Measurements from ENCODE around the gene DMRTC2. TPM values are rescaled to one million over a fixed set of nuclear protein-coding genes. Genes with fewer than 3 reads are reported as not detected.

The DMRTC2 gene
- not detected for total RNA-seq (ENCODE audit: unreplicated experiment)
- long read RNA-seq = 0 reads

- TF ChIP-seq, protein P1, sequence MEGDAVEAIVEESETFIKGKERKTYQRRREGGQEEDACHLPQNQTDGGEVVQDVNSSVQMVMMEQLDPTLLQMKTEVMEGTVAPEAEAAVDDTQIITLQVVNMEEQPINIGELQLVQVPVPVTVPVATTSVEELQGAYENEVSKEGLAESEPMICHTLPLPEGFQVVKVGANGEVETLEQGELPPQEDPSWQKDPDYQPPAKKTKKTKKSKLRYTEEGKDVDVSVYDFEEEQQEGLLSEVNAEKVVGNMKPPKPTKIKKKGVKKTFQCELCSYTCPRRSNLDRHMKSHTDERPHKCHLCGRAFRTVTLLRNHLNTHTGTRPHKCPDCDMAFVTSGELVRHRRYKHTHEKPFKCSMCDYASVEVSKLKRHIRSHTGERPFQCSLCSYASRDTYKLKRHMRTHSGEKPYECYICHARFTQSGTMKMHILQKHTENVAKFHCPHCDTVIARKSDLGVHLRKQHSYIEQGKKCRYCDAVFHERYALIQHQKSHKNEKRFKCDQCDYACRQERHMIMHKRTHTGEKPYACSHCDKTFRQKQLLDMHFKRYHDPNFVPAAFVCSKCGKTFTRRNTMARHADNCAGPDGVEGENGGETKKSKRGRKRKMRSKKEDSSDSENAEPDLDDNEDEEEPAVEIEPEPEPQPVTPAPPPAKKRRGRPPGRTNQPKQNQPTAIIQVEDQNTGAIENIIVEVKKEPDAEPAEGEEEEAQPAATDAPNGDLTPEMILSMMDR (IDR thresholded peaks at IDR 0.05; ENCODE audit: unreplicated experiment) = no peak
- H3K36me3 Mint-ChIP-seq (ENCODE audit: low read depth, unreplicated experiment) = no peaks in the 10 kb centered on the region
- no peaks in the 10 kb centered on the region for H3K4me1 Mint-ChIP-seq (ENCODE audit: unreplicated experiment)
- no peak within 1 kb of the TSS for H3K4me3 Mint-ChIP-seq (ENCODE audit: unreplicated experiment)
- no peak within 1 kb of the TSS for H3K27ac Mint-ChIP-seq (ENCODE audit: unreplicated experiment)
- peaks cover 8% of the 10 kb centered on the region for H3K27me3 Mint-ChIP-seq (ENCODE audit: unreplicated experiment)
- no peaks in the 10 kb centered on the region for H3K9me3 Mint-ChIP-seq (ENCODE audit: unreplicated experiment)
- no peak for DNase-seq (ENCODE audit: low spot score)
Observed at GRCh38 chr19:41845001-41845050, at the start of gene DMRTC2. TSS of gene DMRTC2 (plus strand) at chr19:41845042. CDS start at chr19:41847429, 2,387 bp downstream.

GRCh38 chr19:41796362-41796761 lies 48.5 kb upstream of the DMRTC2 start, which contains the start of gene CEACAM3:
TSS of gene CEACAM3 (plus strand) at chr19:41796587. CDS start at chr19:41796678, 91 bp downstream.
- Mint-ChIP-seq H3K27me3 (ENCODE audit: unreplicated experiment) (no peaks in the 10 kb centered on the region), H3K27ac (ENCODE audit: unreplicated experiment) (no peak within 1 kb of the TSS), H3K4me3 (ENCODE audit: unreplicated experiment) (no peak within 1 kb of the TSS), H3K4me1 (ENCODE audit: unreplicated experiment) (no peaks in the 10 kb centered on the region), H3K36me3 (ENCODE audit: low read depth, unreplicated experiment) (peaks cover 4% of the 10 kb centered on the region), H3K9me3 (ENCODE audit: unreplicated experiment) (no peaks in the 10 kb centered on the region)
- TF ChIP-seq, protein P1 (IDR thresholded peaks at IDR 0.05; ENCODE audit: unreplicated experiment) = no peak
- DNase-seq (ENCODE audit: low spot score) = no peak

DNA sequence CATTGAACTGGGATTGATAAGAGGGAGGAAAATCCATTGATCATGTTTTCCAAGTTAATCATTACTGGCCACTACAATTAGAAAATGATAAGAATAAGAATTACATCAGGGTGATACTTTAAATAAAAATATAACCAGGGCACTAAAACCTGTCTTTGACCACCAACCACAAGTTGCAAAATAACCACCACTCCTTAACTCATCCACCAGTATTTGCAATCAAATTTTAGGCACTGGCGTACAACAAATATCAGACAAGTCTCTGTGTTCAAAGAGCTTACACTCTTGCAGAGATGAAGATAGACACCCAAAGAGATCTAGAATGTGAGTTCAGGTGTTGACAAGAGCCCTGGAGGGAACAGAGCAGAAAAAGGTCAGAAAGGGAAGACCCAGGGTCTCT lies 47.9 kb upstream of the DMRTC2 start:
- DNase-seq (ENCODE audit: low spot score) = no peak
- Mint-ChIP-seq H3K9me3 (ENCODE audit: unreplicated experiment) (no peaks in the 10 kb centered on the region), H3K4me3 (ENCODE audit: unreplicated experiment) (no peak overlapping the region), H3K36me3 (ENCODE audit: low read depth, unreplicated experiment) (peaks cover 5% of the 10 kb centered on the region), H3K27ac (ENCODE audit: unreplicated experiment) (no peak overlapping the region), H3K4me1 (ENCODE audit: unreplicated experiment) (no peaks in the 10 kb centered on the region), H3K27me3 (ENCODE audit: unreplicated experiment) (no peaks in the 10 kb centered on the region)
- TF ChIP-seq, protein P1 (IDR thresholded peaks at IDR 0.05; ENCODE audit: unreplicated experiment) = no peak

GRCh38 chr19:41799444-41800000 lies 45.3 kb upstream of the DMRTC2 start:
- Mint-ChIP-seq H3K36me3 (ENCODE audit: low read depth, unreplicated experiment) (peaks cover 5% of the 10 kb centered on the region), H3K4me1 (ENCODE audit: unreplicated experiment) (peaks cover 4% of the 10 kb centered on the region), H3K9me3 (ENCODE audit: unreplicated experiment) (no peaks in the 10 kb centered on the region), H3K4me3 (ENCODE audit: unreplicated experiment) (no peak overlapping the region), H3K27ac (ENCODE audit: unreplicated experiment) (no peak overlapping the region), H3K27me3 (ENCODE audit: unreplicated experiment) (no peaks in the 10 kb centered on the region)
- no peak for DNase-seq (ENCODE audit: low spot score)
- TF ChIP-seq, protein P1 (IDR thresholded peaks at IDR 0.05; ENCODE audit: unreplicated experiment) = no peak

DNA sequence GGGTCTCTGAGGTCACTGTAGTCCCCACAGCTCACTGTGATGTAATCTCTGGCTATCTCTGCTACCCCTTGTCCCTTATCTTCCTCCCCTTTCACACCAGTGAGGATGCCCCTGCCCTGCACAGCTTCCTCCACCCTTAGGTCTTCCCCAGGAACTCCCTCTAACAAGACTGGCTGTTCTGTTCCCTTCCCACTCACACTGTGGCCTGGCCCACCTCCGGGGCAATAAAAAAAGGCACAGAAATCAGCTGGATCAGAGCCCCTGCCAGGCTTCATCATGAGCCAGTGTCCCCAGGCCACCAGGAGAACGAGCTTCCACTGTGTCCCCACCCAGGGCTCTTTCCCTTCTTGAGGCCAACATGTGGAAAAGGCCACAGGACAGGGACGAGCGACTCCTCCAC lies 43.8 kb upstream of the DMRTC2 start:
- no peaks in the 10 kb centered on the region for H3K27me3 Mint-ChIP-seq (ENCODE audit: unreplicated experiment)
- H3K4me3 Mint-ChIP-seq (ENCODE audit: unreplicated experiment) = no peak overlapping the region
- no peak for DNase-seq (ENCODE audit: low spot score)
- H3K27ac Mint-ChIP-seq (ENCODE audit: unreplicated experiment) = no peak overlapping the region
- H3K9me3 Mint-ChIP-seq (ENCODE audit: unreplicated experiment) = no peaks in the 10 kb centered on the region
- H3K4me1 Mint-ChIP-seq (ENCODE audit: unreplicated experiment) = peaks cover 4% of the 10 kb centered on the region
- TF ChIP-seq, protein P1 (IDR thresholded peaks at IDR 0.05; ENCODE audit: unreplicated experiment) = no peak
- H3K36me3 Mint-ChIP-seq (ENCODE audit: low read depth, unreplicated experiment) = peaks cover 5% of the 10 kb centered on the region

All from endothelial cell (in vitro differentiated cells).